Natural killer cell (primary cell): Measurements from ENCODE around the gene MRPS16. TPM values are rescaled to one million over a fixed set of nuclear protein-coding genes. Genes with fewer than 3 reads are reported as not detected.

ENCODE experiments used
- ATAC-seq, 3 donors: fragments of 150-1000 bp in 2 of 3; fragments of 200-7000 bp in 1 of 3; cut with Tn5 transposase; 1 replicate in 1 of 3; 2 replicates in 2 of 3; pipeline ENCODE4 v1.10.0; 2021; ENCODE audit warnings: mild to moderate bottlenecking in 2 of 3, moderate library complexity in 2 of 3
- DNase-seq, 2 donors: peaks; one replicate each; pipeline versions ENCODE4 v3.0.0 to v3.0.0-alpha.2; 2013 to 2021; ENCODE audit warnings: mixed read lengths in 1 of 2
- H3K27ac ChIP-seq: one replicate; pipeline ENCODE4 v1.5.1; 2013; ENCODE audit warnings: mild to moderate bottlenecking, low read length
- H3K27me3 ChIP-seq: one replicate; pipeline ENCODE4 v1.6.1; 2013; ENCODE audit warnings: low read length; ENCODE audit not compliant: control insufficient read depth, insufficient read depth
- H3K36me3 ChIP-seq: one replicate; pipeline ENCODE4 v1.6.1; 2013; ENCODE audit warnings: low read length; ENCODE audit not compliant: control insufficient read depth, insufficient read depth
- H3K4me1 ChIP-seq: one replicate; pipeline ENCODE4 v1.6.1; 2013; ENCODE audit warnings: low read length; ENCODE audit not compliant: control insufficient read depth, insufficient read depth
- H3K4me3 ChIP-seq: one replicate; pipeline ENCODE4 v1.5.1; 2013; ENCODE audit warnings: low read length
- H3K9me3 ChIP-seq: one replicate; pipeline ENCODE4 v1.6.1; 2013; ENCODE audit warnings: low read length; ENCODE audit not compliant: control insufficient read depth, insufficient read depth
- H3K27ac Mint-ChIP-seq, 2 donors: one replicate each; pipeline ENCODE4 v1.8.0; 2022; ENCODE audit warnings: mild to moderate bottlenecking in 2 of 2, mixed read lengths in 2 of 2, moderate library complexity in 1 of 2
- H3K27me3 Mint-ChIP-seq, 2 donors: one replicate each; pipeline ENCODE4 v1.8.0; 2022; ENCODE audit warnings: low read depth in 2 of 2, mixed read lengths in 2 of 2
- H3K36me3 Mint-ChIP-seq: one replicate; pipeline ENCODE4 v1.8.0; 2022; ENCODE audit warnings: mixed read lengths
- H3K4me1 Mint-ChIP-seq, 2 donors: one replicate each; pipeline ENCODE4 v1.8.0; 2022; ENCODE audit warnings: mixed read lengths in 2 of 2
- H3K4me3 Mint-ChIP-seq: one replicate; pipeline ENCODE4 v1.8.0; 2022; ENCODE audit warnings: mild to moderate bottlenecking, moderate library complexity, mixed read lengths
- H3K9me3 Mint-ChIP-seq, 2 donors: one replicate each; pipeline ENCODE4 v1.8.0; 2022; ENCODE audit warnings: mixed read lengths in 2 of 2
- CTCF ChIP-seq: fragments of 200-600 bp; IDR thresholded peaks from one replicate; pipeline ENCODE4 v1.8.0; 2022; ENCODE audit warnings: antibody characterized with exemption
- WGBS: methylation state at CpG from one replicate; pipeline ENCODE4 v1.1.7; 2013; ENCODE audit warnings: missing lambda C conversion rate; ENCODE audit not compliant: insufficient coverage; 5-methylcytosine and 5-hydroxymethylcytosine counted together
- intact Hi-C: fragments of 100-400 bp; cut with micrococcal nuclease; formaldehyde crosslinking; loops from one replicate; pipeline ENCODE4 v1.14.2; 2022
- total RNA-seq, 4 donors: library from RNA; stranded (reverse); fragments of 120-200 nt in 1 of 4; gene quantifications; one replicate each; pipeline versions ENCODE4 v1.2.3 to v1.2.4, GENCODE V29; 2013 to 2022

The MRPS16 gene
- total RNA-seq, 3 donors from 2014 or later (not counting 1 experiment from before 2014, with no cell fraction given): 28.2 to 39.4 (median 31.4) TPM

GRCh38 chr10:73220989-73221388 is 31.5 kb downstream of the MRPS16 start:
- Mint-ChIP-seq H3K36me3 (peaks cover 11% of the 10 kb centered on the region), H3K27me3 (no peaks in the 10 kb centered on the region), H3K27ac (no peak overlapping the region), H3K9me3 (no peaks in the 10 kb centered on the region), H3K4me1 (no peaks in the 10 kb centered on the region), H3K4me3 (no peak overlapping the region)
- no CpG with 5 or more reads among the region's 1 CpG for WGBS
- no peak for ATAC-seq
- no peaks in the 10 kb centered on the region for H3K9me3 ChIP-seq
- peaks cover 15% of the 10 kb centered on the region for H3K36me3 ChIP-seq
- no peaks in the 10 kb centered on the region for H3K4me1 ChIP-seq
- TF ChIP-seq CTCF: no peak
- no peak for DNase-seq
- no peak overlapping the region for H3K4me3 ChIP-seq
- intact Hi-C loops: no loop called here
- no peak overlapping the region for H3K27ac ChIP-seq
- no peaks in the 10 kb centered on the region for H3K27me3 ChIP-seq

GRCh38 chr10:73219384-73219783 is 33.1 kb downstream of the MRPS16 start:
- Histone ChIP-seq H3K9me3 (no peaks in the 10 kb centered on the region), H3K4me1 (no peaks in the 10 kb centered on the region), H3K27ac (no peak overlapping the region), H3K4me3 (no peak overlapping the region), H3K36me3 (peaks cover 15% of the 10 kb centered on the region), H3K27me3 (no peaks in the 10 kb centered on the region)
- Mint-ChIP-seq H3K36me3 (peaks cover 11% of the 10 kb centered on the region), H3K4me1 (no peaks in the 10 kb centered on the region), H3K4me3 (no peak overlapping the region), H3K27ac (no peak overlapping the region), H3K9me3 (no peaks in the 10 kb centered on the region), H3K27me3 (no peaks in the 10 kb centered on the region)
- ATAC-seq: no peak
- intact Hi-C loops: no loop called here
- no peak for DNase-seq
- no peak for TF ChIP-seq CTCF

GRCh38 chr10:73218431-73219191 is 33.8 kb downstream of the MRPS16 start:
- Histone ChIP-seq H3K9me3 (no peaks in the 10 kb centered on the region), H3K27me3 (no peaks in the 10 kb centered on the region), H3K4me1 (no peaks in the 10 kb centered on the region), H3K36me3 (peaks cover 12% of the 10 kb centered on the region), H3K27ac (no peak overlapping the region), H3K4me3 (no peak overlapping the region)
- peak in 1 of 2 donors; percentile 14 for DNase-seq
- WGBS: 91% methylated on average over 2 of the region's 2 CpGs
- intact Hi-C loops: no loop called here
- H3K9me3 Mint-ChIP-seq: no peaks in the 10 kb centered on the region
- no peaks in the 10 kb centered on the region for H3K4me1 Mint-ChIP-seq
- no peaks in the 10 kb centered on the region for H3K27me3 Mint-ChIP-seq
- no peak overlapping the region for H3K4me3 Mint-ChIP-seq
- H3K27ac Mint-ChIP-seq: no peak overlapping the region
- no peak for ATAC-seq
- no peak for TF ChIP-seq CTCF
- peaks cover 11% of the 10 kb centered on the region for H3K36me3 Mint-ChIP-seq

GRCh38 chr10:73217628-73218027 is 34.8 kb downstream of the MRPS16 start:
- Histone ChIP-seq H3K9me3 (no peaks in the 10 kb centered on the region), H3K36me3 (peaks cover 12% of the 10 kb centered on the region), H3K4me3 (no peak overlapping the region), H3K27ac (no peak overlapping the region), H3K27me3 (no peaks in the 10 kb centered on the region), H3K4me1 (no peaks in the 10 kb centered on the region)
- DNase-seq (no peak), ATAC-seq (no peak)
- no peak overlapping the region for H3K4me3 Mint-ChIP-seq
- H3K27ac Mint-ChIP-seq: no peak overlapping the region
- 78% methylated on average over 2 of the region's 2 CpGs for whole genome bisulfite sequencing
- no peak for TF ChIP-seq CTCF
- H3K9me3 Mint-ChIP-seq: no peaks in the 10 kb centered on the region
- no peaks in the 10 kb centered on the region for H3K4me1 Mint-ChIP-seq
- no peaks in the 10 kb centered on the region for H3K27me3 Mint-ChIP-seq
- H3K36me3 Mint-ChIP-seq: peaks cover 11% of the 10 kb centered on the region
- intact Hi-C loops: no loop called here
